DMS53 (cell line): ENCODE results near the gene RPUSD4.
"Not testable (repeated sequence)": the region's sequence is repeated elsewhere in the genome, so short reads cannot be mapped to it uniquely, and the experiment has no call there.

Experiments used
- DNase-seq: peaks from one replicate; lab custom pipeline; 2025; lab: John Stamatoyannopoulos, UW

The RPUSD4 gene, protein sequence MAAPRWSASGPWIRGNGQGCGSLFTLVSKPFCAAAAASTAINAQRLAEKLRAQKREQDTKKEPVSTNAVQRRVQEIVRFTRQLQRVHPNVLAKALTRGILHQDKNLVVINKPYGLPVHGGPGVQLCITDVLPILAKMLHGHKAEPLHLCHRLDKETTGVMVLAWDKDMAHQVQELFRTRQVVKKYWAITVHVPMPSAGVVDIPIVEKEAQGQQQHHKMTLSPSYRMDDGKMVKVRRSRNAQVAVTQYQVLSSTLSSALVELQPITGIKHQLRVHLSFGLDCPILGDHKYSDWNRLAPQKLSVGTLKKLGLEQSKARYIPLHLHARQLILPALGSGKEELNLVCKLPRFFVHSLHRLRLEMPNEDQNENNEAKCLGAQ

DNA sequence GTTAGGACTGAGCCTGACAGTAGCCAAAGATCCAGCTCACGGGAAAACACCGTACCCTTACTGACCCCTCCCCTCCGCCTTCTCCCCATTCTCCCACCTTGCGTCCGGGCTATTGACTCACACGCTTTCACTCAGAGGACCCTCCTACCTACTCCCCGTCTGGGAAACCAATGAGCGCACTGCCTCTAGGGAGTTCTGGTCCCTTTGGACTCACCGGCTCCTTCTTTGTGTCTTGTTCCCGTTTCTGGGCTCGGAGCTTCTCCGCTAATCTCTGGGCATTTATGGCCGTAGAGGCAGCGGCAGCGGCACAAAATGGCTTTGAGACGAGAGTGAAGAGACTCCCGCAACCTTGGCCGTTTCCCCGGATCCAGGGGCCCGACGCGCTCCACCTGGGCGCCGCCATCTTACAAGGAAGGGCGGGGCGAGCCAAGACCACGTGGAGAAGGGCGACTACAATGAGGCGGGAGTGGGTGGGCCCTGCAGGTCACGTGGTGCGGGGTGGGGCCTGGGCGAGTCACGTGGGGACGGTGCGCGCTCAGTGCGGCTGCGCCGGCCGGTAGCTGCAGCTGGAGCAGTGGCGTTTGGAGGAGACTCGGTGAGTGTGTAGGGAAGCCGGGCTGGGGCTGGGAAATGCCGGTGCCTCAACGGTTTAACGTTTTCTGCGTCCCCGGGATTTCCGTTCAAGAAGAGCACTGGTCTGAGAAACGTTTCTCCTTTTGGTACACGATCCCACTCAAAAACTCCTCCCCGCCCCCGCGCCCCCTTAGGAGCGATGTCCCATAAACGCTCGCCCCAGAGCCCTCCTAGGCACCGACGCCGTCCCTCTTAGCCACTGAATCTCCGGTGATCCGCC is at the start of gene RPUSD4, which contains the start of gene FAM118B:
RPUSD4 (minus strand) TSS at position 415 of the 853 bp plus-strand sequence; CDS start at position 403, 12 bp downstream.
FAM118B (plus strand) TSS at position 547 of the 853 bp plus-strand sequence. CDS start 23,220 bp downstream, outside the sequence.
- peak; percentile 99 for DNase-seq

DNA sequence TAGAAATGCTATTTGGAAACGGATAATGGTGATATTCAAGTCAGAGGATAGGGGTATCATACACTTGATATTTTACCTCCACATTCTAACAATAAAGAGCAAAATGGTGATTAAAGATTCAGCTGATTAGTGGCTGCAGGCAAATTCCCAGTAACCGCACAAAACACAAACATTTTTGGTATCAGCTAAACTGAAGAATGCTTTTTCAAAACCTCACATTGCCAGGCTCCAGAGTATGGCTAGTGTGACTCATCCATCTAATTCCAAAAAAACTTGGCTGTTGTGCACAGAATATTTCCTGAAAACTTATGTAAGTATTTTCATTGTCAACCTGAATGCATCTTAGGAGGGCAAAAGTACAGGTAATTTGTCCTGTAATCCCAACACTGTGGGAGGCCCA is 46.3 kb upstream of the RPUSD4 start:
- DNase-seq: no peak

DNA sequence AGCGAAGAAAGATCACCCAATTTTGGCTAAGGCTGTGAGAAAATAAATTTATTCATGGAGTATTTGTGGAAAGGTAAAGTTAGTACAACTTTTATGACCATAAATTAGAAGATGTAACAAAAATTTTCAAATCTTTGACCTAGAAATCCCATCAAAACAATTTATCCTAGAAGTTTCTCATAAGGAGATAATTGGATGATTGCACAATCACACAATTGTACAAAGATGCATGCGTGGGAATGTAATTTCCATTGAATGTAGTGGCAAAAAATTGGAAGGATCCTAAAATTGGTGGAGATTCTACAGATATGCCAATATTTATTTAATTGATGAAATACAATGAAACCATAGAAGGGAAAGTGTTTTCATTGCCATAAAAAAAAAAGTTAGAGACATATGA is 45.7 kb upstream of the RPUSD4 start:
- DNase-seq: no peak

DNA sequence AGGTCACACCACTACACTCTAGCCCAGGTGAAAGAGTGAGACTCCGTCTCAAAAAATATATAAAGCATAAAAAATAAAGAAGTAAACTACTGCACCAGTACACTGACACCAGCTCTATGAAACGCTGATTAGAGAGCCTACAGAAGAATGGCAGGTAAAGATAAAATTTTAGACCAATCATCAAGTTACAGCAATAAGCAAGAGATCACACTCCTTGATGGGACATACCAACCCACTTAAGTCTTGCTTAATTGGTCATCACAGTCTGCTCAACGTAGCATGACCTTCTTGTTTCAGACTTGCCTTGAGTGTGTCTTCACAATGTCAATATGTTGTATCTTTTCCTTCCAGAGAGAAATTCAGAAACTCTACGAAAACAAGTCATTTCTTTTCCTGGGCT is 44.8 kb upstream of the RPUSD4 start:
- DNase-seq: no peak

DNA sequence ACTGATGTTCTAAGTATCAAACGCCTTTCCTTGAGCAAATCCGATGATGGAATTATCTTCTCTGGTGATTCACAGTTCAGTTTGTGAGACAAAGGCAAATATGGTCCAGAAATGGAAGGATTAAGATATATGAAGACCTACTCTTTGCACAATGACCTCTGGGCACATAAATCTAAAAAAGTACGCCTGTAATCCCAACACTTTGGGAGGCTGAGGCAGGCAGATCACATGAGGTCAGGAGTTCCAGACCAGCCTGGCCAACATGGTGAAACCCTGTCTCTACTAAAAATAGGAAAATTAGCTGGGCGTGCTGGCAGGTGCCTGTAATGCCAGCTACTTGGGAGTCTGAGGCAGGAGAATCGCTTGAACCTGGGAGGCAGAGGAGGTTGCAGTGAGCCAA is 44.1 kb upstream of the RPUSD4 start:
- not testable (repeated sequence) for DNase-seq

DNA sequence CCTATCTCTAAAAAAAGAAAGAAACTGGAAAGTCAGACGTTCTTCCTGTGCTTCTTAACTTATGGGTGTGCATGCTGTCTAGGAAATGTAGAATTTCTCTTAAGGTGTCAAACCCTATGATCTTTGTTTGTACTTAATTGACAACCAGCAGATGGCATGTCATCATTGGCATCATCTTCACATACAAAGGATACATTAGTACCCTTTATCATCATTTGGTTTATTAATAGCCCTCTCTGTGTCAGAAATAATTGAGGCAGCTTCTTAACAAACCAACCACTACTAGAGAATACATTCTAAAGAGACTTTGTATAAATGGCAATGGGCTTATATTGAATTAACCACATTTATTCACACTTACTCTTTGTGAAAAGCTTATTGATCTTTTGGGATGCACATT is 43.4 kb upstream of the RPUSD4 start:
- DNase-seq: no peak

DNA sequence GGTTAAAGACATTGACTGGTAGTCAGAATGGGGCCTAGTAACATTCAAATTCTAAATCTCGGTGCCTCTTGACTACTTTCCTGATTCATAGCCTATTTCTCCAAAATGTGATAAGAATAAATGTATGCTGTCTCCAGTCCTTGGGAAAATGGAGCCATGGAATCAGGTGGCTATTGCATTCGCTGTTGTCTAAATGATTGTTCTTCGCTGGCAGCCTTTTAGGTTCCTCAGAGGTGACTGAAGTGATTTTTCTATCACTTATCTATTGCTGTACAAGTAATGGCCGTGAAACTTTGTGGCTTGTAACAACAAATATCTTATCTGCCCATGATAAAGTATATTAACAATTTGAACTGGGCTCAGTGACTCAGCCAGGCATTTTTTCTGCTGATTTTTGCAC is 41.8 kb upstream of the RPUSD4 start:
- DNase-seq: no peak

DNA sequence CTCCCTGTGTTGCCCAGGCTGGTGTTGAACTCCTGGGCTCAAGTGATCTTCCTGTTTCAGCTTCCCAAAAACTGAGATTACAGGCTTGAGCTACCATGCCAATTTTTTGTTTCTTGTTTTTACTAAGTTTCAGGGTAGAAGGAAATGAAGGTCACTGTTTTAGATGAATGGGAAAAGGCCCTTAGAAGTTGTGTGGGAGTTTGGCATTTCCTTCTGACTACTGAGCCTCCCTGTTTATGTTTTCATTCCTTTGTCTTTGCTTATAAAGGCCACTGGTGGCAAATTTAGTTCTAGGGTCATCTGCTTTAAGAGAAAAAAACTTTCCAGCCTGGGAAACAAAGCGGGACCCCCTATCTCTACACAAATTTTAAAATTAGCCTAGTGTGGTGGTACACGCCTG is 35.2 kb upstream of the RPUSD4 start:
- no peak for DNase-seq

DNA sequence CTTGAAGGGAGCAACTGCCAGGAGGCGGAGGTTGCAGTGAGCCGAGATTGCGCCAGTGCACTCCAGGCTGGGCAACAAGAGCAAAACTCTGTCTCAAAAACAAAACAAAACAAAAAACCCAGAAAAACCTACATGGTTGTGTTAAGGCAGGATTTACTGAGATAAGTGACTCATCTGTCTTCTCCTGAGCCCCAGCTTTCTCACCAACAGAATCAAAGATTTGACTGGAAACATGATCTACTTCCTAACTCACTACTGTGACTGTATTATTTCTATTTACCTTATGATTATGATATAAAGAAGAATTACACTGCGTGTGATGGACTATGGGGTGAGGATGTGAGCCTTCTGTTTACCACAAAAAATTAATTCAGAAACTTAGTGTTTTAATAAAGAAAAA is 21.9 kb upstream of the RPUSD4 start:
- no peak for DNase-seq

DNA sequence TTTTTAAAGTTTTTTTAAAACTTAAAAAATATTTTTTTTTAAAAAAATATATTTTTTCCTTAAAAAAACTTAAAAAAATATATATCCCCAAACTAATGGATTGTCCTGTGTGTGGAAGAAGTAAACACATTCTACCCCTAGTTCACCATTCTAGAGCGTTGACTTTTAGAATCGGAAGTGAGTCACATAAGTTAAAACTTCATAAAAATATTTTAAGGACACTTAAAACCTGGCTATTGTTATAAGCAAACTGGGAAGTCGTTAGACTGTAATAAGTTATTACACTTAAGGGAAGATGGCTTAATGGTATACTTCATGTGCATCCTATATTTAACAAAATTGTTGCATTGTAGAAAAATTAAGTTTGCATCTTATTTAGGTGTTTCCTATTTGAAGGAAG is 21.2 kb upstream of the RPUSD4 start:
- DNase-seq: no peak

DNA sequence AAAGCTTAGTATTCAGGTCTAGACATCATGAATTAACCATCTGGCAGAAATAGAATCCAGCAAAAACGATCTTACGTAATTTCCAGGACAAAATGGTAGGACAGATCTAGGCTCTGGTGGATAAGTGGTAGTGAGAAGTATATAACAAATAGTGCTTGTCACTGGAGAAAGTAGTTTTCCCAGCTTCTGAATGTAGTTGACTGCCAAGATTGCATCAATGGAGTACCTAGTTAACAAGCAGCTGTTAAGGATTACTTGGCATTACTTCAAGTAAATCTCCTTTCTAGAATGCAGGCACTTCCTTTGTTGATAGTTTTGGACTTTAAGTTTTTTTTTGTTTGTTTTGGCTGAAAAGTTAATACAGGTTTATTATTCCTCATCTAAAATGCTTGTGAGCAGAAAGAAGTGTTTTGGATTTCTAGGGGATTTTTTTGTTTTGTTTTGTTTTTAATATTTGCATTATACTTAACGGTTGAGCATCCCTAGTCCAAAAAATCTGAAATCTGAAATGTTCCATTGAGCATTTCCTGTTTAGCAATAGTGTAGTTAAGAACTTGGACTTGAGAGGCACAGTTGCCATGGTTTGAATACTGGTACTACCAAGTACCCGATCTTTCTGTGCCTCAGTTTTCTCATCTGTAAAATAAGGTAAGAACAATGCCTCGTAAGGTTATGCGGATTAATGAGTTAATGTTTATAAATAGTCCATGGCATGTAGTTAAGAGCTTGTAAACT is 20.4 kb upstream of the RPUSD4 start:
- peak; percentile 21 for DNase-seq

DNA sequence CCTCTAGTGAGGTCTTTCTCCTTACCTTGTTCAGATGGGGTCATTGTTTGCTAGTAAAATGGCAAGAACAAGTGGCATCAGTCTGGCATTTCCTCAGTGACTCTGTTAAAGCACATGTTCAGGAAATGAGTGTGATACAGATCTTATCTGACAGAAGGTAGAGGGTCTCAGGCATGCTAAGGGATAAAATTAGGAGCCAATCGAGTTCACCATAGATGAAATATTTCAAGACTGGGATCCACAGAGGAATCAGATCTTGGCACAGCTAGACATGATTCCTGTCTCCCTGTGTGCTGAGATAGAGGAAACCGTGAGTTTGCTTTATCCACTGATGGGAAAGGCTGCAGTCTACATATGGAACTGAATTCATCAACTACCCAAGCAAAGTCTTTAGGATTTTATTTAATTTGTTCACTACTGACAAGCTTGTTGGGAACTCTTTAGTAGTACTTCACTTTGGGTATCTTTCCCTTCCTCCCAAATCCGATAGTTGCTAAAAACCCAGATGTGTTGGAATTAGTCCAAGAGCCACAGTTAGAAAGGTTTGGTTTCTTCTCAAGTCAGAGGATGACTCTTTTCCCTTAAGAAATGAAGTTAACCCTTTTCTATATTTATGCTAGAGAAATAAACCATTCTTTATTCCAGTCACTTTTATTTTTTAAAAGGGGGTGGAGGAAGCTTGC is 18.5 kb upstream of the RPUSD4 start:
- DNase-seq: no peak

DNA sequence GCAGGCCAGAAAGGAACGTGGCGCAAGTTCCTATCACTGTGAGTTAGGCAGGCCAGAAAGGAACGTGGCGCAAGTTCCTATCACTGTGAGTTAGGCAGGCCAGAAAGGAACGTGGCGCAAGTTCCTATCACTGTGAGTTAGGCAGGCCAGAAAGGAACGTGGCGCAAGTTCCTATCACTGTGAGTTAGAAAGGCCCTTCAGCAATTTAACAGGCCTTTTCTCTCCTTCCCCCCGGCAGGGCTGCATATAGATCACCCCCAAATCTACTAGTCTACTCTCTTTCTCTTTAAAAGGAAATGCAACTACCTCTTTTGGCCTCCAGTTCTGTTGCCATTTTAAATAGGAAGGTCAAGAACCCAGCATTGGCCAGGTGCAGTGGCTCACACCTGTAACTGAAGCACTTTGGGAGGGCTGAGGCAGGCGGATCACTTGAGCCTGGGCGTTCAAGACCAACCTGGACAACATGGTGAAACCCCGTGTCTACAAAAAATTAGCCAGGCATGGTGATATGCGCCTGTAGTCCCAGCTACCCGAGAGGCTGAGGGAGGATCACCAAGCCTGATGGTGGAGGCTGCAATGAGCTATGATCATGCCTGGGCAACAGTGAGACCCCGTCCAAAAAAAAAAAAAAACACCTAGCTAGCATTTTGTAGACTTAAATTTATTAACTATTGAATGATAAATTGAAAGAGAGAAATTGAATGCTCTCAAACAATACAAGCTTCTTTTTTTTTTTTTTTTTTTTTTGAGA is 15.1 kb upstream of the RPUSD4 start:
- no peak for DNase-seq

DNA sequence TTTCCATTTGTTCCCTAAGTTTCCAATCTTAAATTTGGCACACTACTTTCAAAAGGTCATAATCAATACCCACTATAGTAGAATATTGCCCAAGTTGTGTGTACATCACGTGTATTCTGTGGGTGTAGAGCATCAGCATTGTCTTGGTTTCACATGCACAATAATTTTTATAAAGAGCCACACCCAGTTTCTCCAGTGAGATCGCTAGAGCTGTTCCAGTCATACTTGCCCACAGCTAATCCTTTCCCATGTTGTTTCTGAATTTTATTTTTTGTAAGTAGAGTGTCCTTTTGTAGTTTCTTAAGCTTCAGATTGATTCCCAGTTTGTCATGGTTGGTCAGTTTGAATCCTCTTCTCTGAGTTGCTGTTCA is 13.8 kb upstream of the RPUSD4 start:
- DNase-seq: no peak

DNA sequence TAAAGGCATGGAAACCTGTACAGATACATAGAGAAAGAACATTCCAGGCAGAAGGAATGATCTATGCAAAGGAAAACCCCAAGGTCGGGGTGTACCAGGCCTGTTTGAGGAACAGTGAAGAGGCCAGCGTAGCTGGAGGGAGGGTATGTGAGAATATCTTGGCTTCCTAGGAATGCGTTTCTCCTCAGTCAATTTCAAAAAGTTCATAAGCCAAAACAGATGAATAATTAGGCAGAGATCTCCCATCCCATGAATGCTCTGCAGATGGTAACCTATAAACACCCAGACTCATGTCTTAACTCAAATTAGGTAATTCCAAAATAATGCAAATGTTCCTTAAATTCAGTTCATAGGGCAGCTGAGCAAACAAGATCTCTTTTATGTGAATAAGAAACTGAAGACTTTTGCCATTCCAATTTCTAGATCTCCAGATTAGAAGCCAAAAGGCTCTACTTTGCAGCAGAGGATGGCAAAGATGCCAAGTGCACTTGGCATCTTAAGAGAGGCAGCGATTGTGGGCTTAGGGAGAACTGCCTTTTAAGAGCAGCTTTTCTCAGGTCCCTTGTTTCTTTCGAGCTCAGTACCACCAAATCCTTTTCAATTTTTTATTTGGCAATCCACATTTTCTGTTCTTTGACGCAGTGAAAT is 13.3 kb upstream of the RPUSD4 start:
- no peak for DNase-seq

DNA sequence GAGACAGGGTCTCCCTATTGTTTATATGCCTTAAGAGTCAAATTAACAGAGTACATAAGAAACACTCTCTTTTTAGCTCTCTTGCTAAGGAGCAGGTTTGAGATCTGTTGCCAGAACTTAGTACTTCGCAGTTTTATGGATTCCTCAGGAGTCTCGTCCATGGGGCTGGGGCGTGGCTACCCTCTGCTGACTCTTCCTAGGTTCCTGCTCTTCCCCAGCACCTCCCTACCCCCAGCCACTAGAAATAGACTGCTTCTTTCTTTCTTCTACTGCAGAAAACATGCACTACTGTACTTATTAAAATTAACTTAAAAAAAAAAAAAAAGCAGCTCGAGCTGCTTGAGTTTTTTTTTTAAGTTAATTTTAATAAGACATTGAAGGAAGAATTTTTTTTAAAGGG is 8.1 kb upstream of the RPUSD4 start:
- no peak for DNase-seq

DNA sequence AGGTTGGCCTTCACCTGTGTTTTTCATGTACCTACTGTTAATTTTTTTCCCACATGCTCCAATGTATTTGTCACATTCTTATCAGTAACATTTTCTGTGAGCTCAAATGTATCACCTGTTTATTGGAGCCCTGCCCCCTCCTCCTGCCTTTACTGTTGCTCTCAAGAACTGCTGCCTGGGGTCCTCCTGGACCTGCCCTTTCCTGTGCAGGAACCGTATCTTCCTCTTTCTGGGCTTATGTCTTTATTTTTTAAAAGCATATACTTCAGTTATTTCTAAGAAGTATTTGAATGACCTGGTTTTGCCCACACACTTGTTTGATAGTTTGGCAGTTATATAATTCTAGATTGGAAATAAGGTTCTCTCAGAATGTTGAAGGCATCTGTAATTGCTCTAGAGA is 6.0 kb upstream of the RPUSD4 start:
- no peak for DNase-seq

DNA sequence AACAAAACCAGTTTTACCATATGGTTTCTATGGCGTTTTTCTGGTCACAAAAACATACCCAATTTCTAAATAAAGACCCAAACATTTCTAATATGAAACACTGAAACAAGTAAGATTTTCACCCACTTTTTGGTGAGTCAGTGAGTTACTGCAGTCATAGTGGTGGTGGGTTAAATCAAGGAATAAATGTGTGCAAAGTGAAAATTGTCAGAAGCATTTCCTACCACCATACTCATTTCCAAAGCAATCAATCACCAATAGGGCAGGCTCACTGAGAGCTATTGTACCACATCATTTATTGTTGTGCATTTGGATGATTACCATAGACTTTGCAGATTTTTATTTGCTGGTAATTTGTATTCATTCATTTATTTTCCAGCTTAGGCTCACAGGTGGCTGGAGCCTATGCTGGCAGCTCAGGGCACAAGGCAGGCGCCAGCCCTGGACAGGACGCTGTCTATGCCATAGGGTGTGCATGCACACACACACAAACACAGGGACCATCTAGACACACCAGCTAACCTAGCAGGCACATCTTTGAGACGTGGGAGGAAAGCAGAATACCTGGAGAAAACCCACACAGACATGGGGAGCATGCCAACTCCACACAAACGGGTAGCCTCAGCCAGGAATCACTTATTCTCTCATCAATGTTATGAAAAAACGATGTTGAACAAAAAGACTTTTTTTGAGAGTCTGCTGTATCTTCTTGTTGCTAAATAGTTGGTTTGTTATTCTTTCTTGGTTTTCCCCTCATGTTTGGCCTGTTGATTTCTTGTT is 5.3 kb upstream of the RPUSD4 start:
- no peak for DNase-seq

DNA sequence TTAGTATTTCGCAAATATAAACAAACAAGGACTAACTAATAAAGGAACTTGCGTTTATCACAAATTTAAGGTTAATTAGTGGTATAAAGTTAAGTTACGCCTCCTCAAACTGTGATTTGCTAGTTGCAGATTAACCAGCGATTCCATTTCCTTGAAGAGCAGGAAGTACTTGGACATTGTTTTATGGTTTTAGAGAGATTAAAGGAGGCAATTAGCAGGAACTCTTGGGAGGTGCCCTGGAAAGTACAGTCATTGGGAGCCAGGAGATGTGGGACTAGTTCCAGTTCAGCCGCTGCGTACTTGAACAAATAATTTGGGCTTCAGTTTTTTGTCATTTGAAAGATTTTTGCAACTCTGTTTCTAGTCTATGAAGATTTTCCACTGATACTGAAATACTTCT is 3.4 kb upstream of the RPUSD4 start:
- no peak for DNase-seq

DNA sequence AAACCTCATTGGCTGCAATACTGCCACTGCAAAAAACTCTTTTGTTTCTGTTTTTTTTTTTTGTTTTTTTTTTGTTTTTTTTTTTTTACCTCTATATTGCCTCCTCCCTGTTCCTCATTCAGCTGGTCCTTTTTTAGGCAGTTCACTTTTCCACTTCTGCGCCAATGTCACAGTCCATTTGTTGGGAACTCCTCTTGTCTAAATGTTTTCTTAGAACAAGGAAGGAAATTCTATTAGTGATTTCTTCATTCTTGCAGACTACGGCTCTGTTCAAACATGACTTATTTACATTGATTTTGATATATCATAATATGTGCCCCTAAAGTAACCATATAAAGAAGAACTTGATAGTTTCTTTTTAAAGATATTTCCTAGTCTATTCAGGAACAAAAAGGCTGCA is 3.0 kb upstream of the RPUSD4 start:
- no peak for DNase-seq
